Adrenal gland (tissue), 12 donors: ENCODE results near the gene MTMR8. TPM values are rescaled to one million over a fixed set of nuclear protein-coding genes. Genes with fewer than 3 reads are reported as not detected.

ENCODE experiments used
- DNase-seq, 7 donors: peaks; one replicate each; pipeline ENCODE4 v3.0.0-alpha.2; 2019 to 2020
- H3K27ac ChIP-seq, 5 donors: fragments of 200-600 bp; sonication (generic) in 4 of 5; 1 replicate in 3 of 5; 2 replicates in 2 of 5; pipeline versions ENCODE4 v1.5.1 to v1.8.0; 2016 to 2020; ENCODE audit warnings: mild to moderate bottlenecking in 1 of 5
- H3K27me3 ChIP-seq: fragments of 200-600 bp; 2 replicates; pipeline ENCODE4 v1.8.0; 2021
- H3K36me3 ChIP-seq, 2 donors: fragments of 200-600 bp; replicated peaks in 1 of 2; 1 replicate in 1 of 2; 2 replicates in 1 of 2; pipeline versions ENCODE4 v1.5.1 to v1.8.0; 2018 to 2022
- H3K4me1 ChIP-seq, 2 donors: fragments of 200-600 bp; replicated peaks in 1 of 2; 1 replicate in 1 of 2; 2 replicates in 1 of 2; pipeline versions ENCODE4 v1.5.1 to v1.8.0; 2018 to 2021
- H3K4me3 ChIP-seq, 4 donors: fragments of 200-600 bp; sonication (generic) in 3 of 4; one replicate each; pipeline ENCODE4 v1.5.1; 2016 to 2018
- H3K9me3 ChIP-seq, 3 donors: fragments of 200-600 bp; sonication (generic) in 1 of 3; replicated peaks in 1 of 3; 1 replicate in 2 of 3; 2 replicates in 1 of 3; pipeline versions ENCODE4 v1.5.1 to v1.8.0; 2016 to 2021
- CTCF ChIP-seq, 6 experiments: fragments of 450-650 bp in 4 of 6; fragments of 200-600 bp in 2 of 6; sonication (generic) in 1 of 6; IDR thresholded peaks; 1 replicate in 5 of 6; 2 replicates in 1 of 6; pipeline versions ENCODE4 v1.5.1 to v1.8.0; 2016 to 2021; ENCODE audit warnings: antibody characterized with exemption in 6 of 6, mild to moderate bottlenecking in 2 of 6, moderate library complexity in 1 of 6
- POLR2A ChIP-seq, 2 donors: fragments of 450-650 bp; IDR thresholded peaks; one replicate each; pipeline ENCODE4 v1.6.1; 2017; ENCODE audit warnings: antibody characterized with exemption in 2 of 2, mild to moderate bottlenecking in 2 of 2, moderate library complexity in 1 of 2
- WGBS, 4 donors: extraction: QIAGEN DNeasy Blood & Tissue Kit in 2 of 4; methylation state at CpG; one replicate each; pipeline versions ENCODE4 v1.1.5 to v1.1.7; 2013 to 2017; 5-methylcytosine and 5-hydroxymethylcytosine counted together
- intact Hi-C, 2 donors: fragments of 100-400 bp; cut with DNase I; formaldehyde crosslinking; loops; one replicate each; pipeline versions ENCODE4 v1.14.1 to v1.15.0; 2022 to 2023
- polyA plus RNA-seq, 3 donors: library from polyadenylated mRNA; stranded (reverse); fragments of 200-250 nt in 2 of 3; fragments of 350-450 nt in 1 of 3; fragmentation: Illumina TruSeq in 1 of 3; extraction: RNeasy Lipid Tissue Mini Kit (QIAGEN cat#74804) in 1 of 3; gene quantifications; one replicate each; pipeline ENCODE4 v1.2.3, GENCODE V29; 2013 to 2014
- total RNA-seq, 9 donors: library from RNA; depleted of rRNA in 4 of 9; stranded (reverse); fragments of >200 nt in 4 of 9; fragments of 120-200 nt in 1 of 9; fragmentation: NEBNext Ultra II Directional in 1 of 9; extraction: Animal tissue kit (Norgen Biotek cat#: 25700) in 1 of 9; gene quantifications; one replicate each; pipeline versions ENCODE4 v1.1.0 to v1.2.4, GENCODE V29; 2013 to 2023
- donor health status: healthy with polysubstance abuse.
- donor health status: Bipolar disorder and iron deficiency.
- donor health status: DM: yes; HTN: yes; CAD: no.
- donor health status: DM: no; HTN: no; CAD: no.
- donor health status: DM: no; HTN: no; CAD: no.
- donor health status: DM: yes; HTN: yes; CAD: no.

The MTMR8 gene
- total and polyA plus RNA-seq, 12 donors, result 0.71 to 39.5 (median 2.1) TPM

- no peaks in the 10 kb centered on the region for H3K9me3 ChIP-seq
- no peaks in the 10 kb centered on the region for H3K27me3 ChIP-seq
- no peak overlapping the region for H3K27ac ChIP-seq
- no peak overlapping the region for H3K4me3 ChIP-seq
- H3K4me1 ChIP-seq, result no peaks in the 10 kb centered on the region
- no peak for TF ChIP-seq CTCF (IDR thresholded peaks at IDR 0.05)
- intact Hi-C loops, result no loop called here
- no peak for DNase-seq
- H3K36me3 ChIP-seq, result no peaks in the 10 kb centered on the region
These were observed 130.0 kb downstream of the MTMR8 start for GRCh38 chrX:64265265-64265664.

GRCh38 chrX:64230123-64230970 is 164.9 kb downstream of the MTMR8 start, which contains the start of gene ASB12:
ASB12 (minus strand) TSS chrX:64230607; CDS start chrX:64225650, 4,957 bp downstream.
- no peak for DNase-seq
- Histone ChIP-seq H3K27ac (no peak within 1 kb of the TSS), H3K4me1 (no peaks in the 10 kb centered on the region), H3K36me3 (no peaks in the 10 kb centered on the region), H3K27me3 (no peaks in the 10 kb centered on the region), H3K4me3 (no peak within 1 kb of the TSS), H3K9me3 (no peaks in the 10 kb centered on the region)
- TF ChIP-seq CTCF (IDR thresholded peaks at IDR 0.05) (no peak), POLR2A (IDR thresholded peaks at IDR 0.05) (no peak)
- intact Hi-C loops, result no loop called here
- 57 to 76% (median 65%) methylated on average over 3 to 17 of the region's 17 CpGs for WGBS, 4 donors

GRCh38 chrX:64229154-64229553 is 166.1 kb downstream of the MTMR8 start:
- Histone ChIP-seq H3K27me3 (no peaks in the 10 kb centered on the region), H3K9me3 (no peaks in the 10 kb centered on the region), H3K27ac (no peak overlapping the region), H3K36me3 (no peaks in the 10 kb centered on the region), H3K4me3 (no peak overlapping the region), H3K4me1 (no peaks in the 10 kb centered on the region)
- intact Hi-C loops, result no loop called here
- no peak for DNase-seq
- 28 to 69% (median 51%) methylated on average over 3 of the region's 3 CpGs for WGBS, 4 donors
- TF ChIP-seq CTCF (IDR thresholded peaks at IDR 0.05), result no peak

Other genes starting within 250 kb of the MTMR8 start
- gene AMER1, start 189.7 kb downstream of the MTMR8 start, total RNA-seq, result 1 to 10 TPM; 2.8 to 8.7 (median 4.7) TPM
- gene AMER1, start 189.7 kb downstream of the MTMR8 start, polyA plus RNA-seq, result 1 to 10 TPM in 2 of 3 donors, under 1 TPM in 1; 0.54 to 3.1 (median 2.3) TPM
- under 1 TPM in 4 of 9 donors, not detected in 5; 0.19 to 0.95 (median 0.25) TPM for gene ASB12, start 164.8 kb downstream of the MTMR8 start, total RNA-seq
- gene ASB12, start 164.8 kb downstream of the MTMR8 start, polyA plus RNA-seq, result under 1 TPM; 0.24 to 0.64 (median 0.46) TPM